Measurements from ENCODE around the gene IFNL1.

IFNL1 gene

GRCh38 chr19:39301562-39301961, 5.4 kb downstream of the IFNL1 start:
- no peak overlapping the region for H3K4me3 ChIP-seq (ENCODE audit: low read depth, low read length)
- DNase-seq (ENCODE audit: low read depth, low spot score) = no peak
- TF ChIP-seq, protein P1, sequence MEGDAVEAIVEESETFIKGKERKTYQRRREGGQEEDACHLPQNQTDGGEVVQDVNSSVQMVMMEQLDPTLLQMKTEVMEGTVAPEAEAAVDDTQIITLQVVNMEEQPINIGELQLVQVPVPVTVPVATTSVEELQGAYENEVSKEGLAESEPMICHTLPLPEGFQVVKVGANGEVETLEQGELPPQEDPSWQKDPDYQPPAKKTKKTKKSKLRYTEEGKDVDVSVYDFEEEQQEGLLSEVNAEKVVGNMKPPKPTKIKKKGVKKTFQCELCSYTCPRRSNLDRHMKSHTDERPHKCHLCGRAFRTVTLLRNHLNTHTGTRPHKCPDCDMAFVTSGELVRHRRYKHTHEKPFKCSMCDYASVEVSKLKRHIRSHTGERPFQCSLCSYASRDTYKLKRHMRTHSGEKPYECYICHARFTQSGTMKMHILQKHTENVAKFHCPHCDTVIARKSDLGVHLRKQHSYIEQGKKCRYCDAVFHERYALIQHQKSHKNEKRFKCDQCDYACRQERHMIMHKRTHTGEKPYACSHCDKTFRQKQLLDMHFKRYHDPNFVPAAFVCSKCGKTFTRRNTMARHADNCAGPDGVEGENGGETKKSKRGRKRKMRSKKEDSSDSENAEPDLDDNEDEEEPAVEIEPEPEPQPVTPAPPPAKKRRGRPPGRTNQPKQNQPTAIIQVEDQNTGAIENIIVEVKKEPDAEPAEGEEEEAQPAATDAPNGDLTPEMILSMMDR (IDR thresholded peaks at IDR 0.05; ENCODE audit: insufficient read depth, low read length, missing control alignments) = no peak
- POLR2A ChIA-PET = no interaction called here
- CTCF ChIA-PET = no interaction called here

DNA sequence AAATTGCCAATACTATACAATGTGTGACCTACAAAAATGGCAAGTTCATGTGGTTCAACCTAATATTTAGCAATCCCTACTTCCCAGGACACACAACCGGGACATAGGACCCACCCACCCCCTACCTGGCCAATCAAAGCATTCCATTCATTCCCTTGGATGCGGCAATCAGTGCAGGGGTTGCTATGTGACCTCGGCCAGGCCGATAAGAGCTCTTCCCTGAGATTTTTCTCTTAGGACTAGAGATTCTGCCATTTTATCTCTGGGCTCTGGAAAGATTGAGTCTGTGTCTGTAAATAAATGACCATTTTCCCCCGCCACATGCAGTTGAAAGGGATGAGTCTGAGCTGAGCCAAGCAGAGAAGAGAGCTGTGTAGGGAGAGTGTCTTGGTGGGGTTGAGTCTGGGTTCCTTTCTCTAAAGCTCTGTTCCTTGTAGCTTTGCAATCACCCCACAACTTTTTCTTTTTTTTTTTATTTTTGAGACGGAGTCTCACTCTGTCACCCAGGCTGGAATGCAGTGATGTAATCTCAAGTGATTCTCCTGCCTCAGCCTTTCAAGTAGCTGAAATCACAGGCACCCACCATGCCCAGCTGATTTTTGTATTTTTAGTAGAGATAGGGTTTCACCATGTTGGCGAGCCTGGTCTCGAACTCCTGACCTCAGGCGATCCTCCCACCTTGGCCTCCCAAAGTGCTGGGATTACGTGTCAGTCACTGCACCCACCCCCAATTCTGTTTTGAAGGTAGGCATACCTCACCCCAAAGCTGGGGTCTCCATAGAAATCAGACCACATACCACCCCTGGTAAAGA, 7.4 kb downstream of the IFNL1 start:
- TF ChIP-seq, protein P1 (IDR thresholded peaks at IDR 0.05; ENCODE audit: insufficient read depth, low read length, missing control alignments) = no peak
- ChIA-PET POLR2A (no interaction called here), CTCF (interaction anchor here (1.1 kb wide), 1 partner anchor 9 kb away, joined by 3 read pairs; no protein-coding TSS in a partner anchor)
- no peak overlapping the region for H3K4me3 ChIP-seq (ENCODE audit: low read depth, low read length)
- DNase-seq (ENCODE audit: low read depth, low spot score) = no peak

- CTCF ChIA-PET = no interaction called here
- no peak overlapping the region for H3K4me3 ChIP-seq (ENCODE audit: low read depth, low read length)
- POLR2A ChIA-PET = no interaction called here
- DNase-seq (ENCODE audit: low read depth, low spot score) = no peak
- TF ChIP-seq, protein P1 (IDR thresholded peaks at IDR 0.05; ENCODE audit: insufficient read depth, low read length, missing control alignments) = no peak
Observed at GRCh38 chr19:39304185-39304513, 7.9 kb downstream of the IFNL1 start.

GRCh38 chr19:39304701-39305571, 8.7 kb downstream of the IFNL1 start:
- TF ChIP-seq, protein P1 (IDR thresholded peaks at IDR 0.05; ENCODE audit: insufficient read depth, low read length, missing control alignments) = no peak
- no peak for DNase-seq (ENCODE audit: low read depth, low spot score)
- no peak overlapping the region for H3K4me3 ChIP-seq (ENCODE audit: low read depth, low read length)
- ChIA-PET CTCF (no interaction called here), POLR2A (interaction anchor here (0.5 kb wide), 1 partner anchor 26 kb away, joined by 3 read pairs; no protein-coding TSS in a partner anchor)

GRCh38 chr19:39306075-39306474, 9.9 kb downstream of the IFNL1 start:
- no peak for DNase-seq (ENCODE audit: low read depth, low spot score)
- no peak overlapping the region for H3K4me3 ChIP-seq (ENCODE audit: low read depth, low read length)
- TF ChIP-seq, protein P1 (IDR thresholded peaks at IDR 0.05; ENCODE audit: insufficient read depth, low read length, missing control alignments) = no peak
- ChIA-PET POLR2A (no interaction called here), CTCF (interaction anchor here (1.3 kb wide), 1 partner anchor 23 kb away, joined by 3 read pairs; no protein-coding TSS in a partner anchor)
